MCF 10A (cell line): ENCODE data around the gene ACTMAP. TPM values are rescaled to one million over a fixed set of nuclear protein-coding genes. Genes with fewer than 3 reads are reported as not detected.

Experiments
- BruUV-seq: library from RNA; stranded (reverse); fragments of 400-500 nt; replicated peaks from 2 replicates; lab custom pipeline; 2021; lab: Mats Ljungman, UMichigan
- CTCF ChIA-PET: fragments of 300-600 bp; sonication (Branson Sonifier 250); formaldehyde crosslinking; extraction: SDS; loops from one replicate; lab custom pipeline; 2021; ENCODE audit warnings: antibody characterized with exemption, inconsistent platforms; lab: Yijun Ruan, JAX
- POLR2A ChIA-PET: fragments of 300-600, 350-650 bp; sonication (Branson Sonifier 250); formaldehyde crosslinking; extraction: SDS; loops from one replicate; lab custom pipeline; 2020; ENCODE audit warnings: antibody characterized with exemption, inconsistent platforms; lab: Yijun Ruan, JAX
- DNase-seq: peaks from one replicate; pipeline ENCODE4 v3.0.0-alpha.2; 2018; ENCODE audit not compliant: unreplicated experiment
- H3K27ac Mint-ChIP-seq: one replicate; pipeline ENCODE4 v1.8.0; 2022; ENCODE audit warnings: mild to moderate bottlenecking, low read depth, mixed read lengths; ENCODE audit not compliant: unreplicated experiment
- H3K27me3 Mint-ChIP-seq: one replicate; pipeline ENCODE4 v1.8.0; 2022; ENCODE audit warnings: mixed read lengths; ENCODE audit not compliant: insufficient read depth, unreplicated experiment
- H3K36me3 Mint-ChIP-seq: one replicate; pipeline ENCODE4 v1.8.0; 2022; ENCODE audit warnings: mild to moderate bottlenecking, moderate library complexity, mixed read lengths; ENCODE audit not compliant: insufficient read depth, unreplicated experiment
- H3K4me1 Mint-ChIP-seq: one replicate; pipeline ENCODE4 v1.8.0; 2022; ENCODE audit warnings: mixed read lengths; ENCODE audit not compliant: insufficient read depth, unreplicated experiment
- H3K4me3 Mint-ChIP-seq: one replicate; pipeline ENCODE4 v1.8.0; 2022; ENCODE audit warnings: mild to moderate bottlenecking, moderate library complexity, mixed read lengths; ENCODE audit not compliant: unreplicated experiment
- H3K9me3 Mint-ChIP-seq: one replicate; pipeline ENCODE4 v1.8.0; 2022; ENCODE audit warnings: mixed read lengths; ENCODE audit not compliant: unreplicated experiment
- intact Hi-C: fragments of 100-400 bp; cut with micrococcal nuclease; formaldehyde crosslinking; loops from 2 replicates; pipeline ENCODE4 v1.14.1; 2022
- total RNA-seq: library from RNA; stranded (reverse); gene quantifications from 2 replicates; pipeline ENCODE4 v1.2.3, GENCODE V29; 2022
- TF ChIP-seq, protein P1 (sequence below): fragments of 200-600 bp; IDR thresholded peaks from one replicate; pipeline ENCODE4 v1.8.0; 2022; ENCODE audit warnings: antibody characterized with exemption, mild to moderate bottlenecking; ENCODE audit not compliant: unreplicated experiment

ACTMAP gene
- total RNA-seq, 1 experiment from 2014 or later = 19.3 TPM

DNA sequence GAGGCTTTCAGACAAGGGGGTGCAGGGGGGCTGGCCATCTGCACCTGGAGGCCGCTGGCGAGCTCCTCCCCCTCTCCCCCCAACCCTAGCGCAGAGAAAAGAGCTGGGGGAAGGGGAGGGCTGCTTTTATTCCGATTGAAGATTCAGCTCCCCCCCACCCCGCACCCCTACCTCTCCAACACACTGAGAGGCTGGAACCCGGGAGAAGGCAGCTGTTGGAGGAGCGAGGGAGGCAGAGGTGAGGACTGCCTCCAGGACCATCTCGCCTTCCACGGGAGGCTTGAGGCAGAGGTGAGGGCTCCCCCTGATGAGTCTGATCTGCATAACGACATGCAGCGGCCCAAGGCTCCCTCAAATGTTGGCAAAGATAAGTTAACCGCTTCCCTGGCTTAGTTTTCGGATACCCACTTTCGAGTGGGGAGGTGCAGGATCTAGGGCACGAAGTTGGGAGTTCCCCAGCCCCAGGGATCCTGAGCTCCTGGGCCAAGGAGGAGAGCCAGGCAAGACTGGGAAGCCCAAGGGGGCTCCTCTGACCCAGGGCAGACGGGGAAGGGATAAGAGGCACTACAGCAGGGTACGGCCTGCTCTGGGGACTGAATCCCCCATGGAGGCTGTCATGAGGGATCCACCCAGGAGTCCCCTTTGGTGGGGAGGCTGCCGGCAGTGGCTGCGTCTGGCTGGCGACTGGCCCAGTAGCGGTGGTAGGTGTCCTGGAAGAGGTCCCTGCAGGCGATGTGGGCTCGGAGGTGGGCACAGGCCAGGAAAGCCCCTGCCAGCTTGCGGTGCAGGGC lies 58.7 kb downstream of the ACTMAP start:
- TF ChIP-seq, protein P1, sequence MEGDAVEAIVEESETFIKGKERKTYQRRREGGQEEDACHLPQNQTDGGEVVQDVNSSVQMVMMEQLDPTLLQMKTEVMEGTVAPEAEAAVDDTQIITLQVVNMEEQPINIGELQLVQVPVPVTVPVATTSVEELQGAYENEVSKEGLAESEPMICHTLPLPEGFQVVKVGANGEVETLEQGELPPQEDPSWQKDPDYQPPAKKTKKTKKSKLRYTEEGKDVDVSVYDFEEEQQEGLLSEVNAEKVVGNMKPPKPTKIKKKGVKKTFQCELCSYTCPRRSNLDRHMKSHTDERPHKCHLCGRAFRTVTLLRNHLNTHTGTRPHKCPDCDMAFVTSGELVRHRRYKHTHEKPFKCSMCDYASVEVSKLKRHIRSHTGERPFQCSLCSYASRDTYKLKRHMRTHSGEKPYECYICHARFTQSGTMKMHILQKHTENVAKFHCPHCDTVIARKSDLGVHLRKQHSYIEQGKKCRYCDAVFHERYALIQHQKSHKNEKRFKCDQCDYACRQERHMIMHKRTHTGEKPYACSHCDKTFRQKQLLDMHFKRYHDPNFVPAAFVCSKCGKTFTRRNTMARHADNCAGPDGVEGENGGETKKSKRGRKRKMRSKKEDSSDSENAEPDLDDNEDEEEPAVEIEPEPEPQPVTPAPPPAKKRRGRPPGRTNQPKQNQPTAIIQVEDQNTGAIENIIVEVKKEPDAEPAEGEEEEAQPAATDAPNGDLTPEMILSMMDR = no peak
- Mint-ChIP-seq H3K27me3 (no peaks in the 10 kb centered on the region), H3K9me3 (no peaks in the 10 kb centered on the region), H3K4me1 (no peaks in the 10 kb centered on the region), H3K36me3 (peaks cover 7% of the 10 kb centered on the region), H3K27ac (no peak overlapping the region), H3K4me3 (no peak overlapping the region)
- POLR2A ChIA-PET = interaction anchor here (1.0 to 2.0 kb wide), 11 partner anchors 8 to 248 kb away, joined by 3 to 21 read pairs (median 5); partner anchors contain the start of genes ACTMAP, COQ8B, ITPKC and RAB4B
- CTCF ChIA-PET = interaction anchor here (0.6 to 1.1 kb wide), 4 partner anchors 16 to 114 kb away, joined by 3 to 4 read pairs (median 3); no protein-coding TSS in a partner anchor
- DNase-seq = no peak
- BruUV-seq = no TSS peak
- intact Hi-C loops = loop anchor here (1.0 kb wide), 1 partner anchor 60 kb away; the partner anchor contains the start of gene SNRPA

Other genes starting within 250 kb of the ACTMAP start
- gene SHKBP1, start 173.6 kb downstream of the ACTMAP start, total RNA-seq = 41.5 and 44.0 TPM in 2 replicates
- 76.4 and 103 TPM in 2 replicates for gene LTBP4, start 149.1 kb downstream of the ACTMAP start, total RNA-seq
- 18.4 and 21.1 TPM in 2 replicates for gene NUMBL, start 59.8 kb downstream of the ACTMAP start, total RNA-seq
- gene COQ8B, start 33.6 kb downstream of the ACTMAP start, total RNA-seq = 41.7 and 46.7 TPM in 2 replicates
- 27.1 and 33.2 TPM in 2 replicates for gene ITPKC, start 33.4 kb downstream of the ACTMAP start, total RNA-seq
- 108 and 160 TPM in 2 replicates for gene SNRPA, start 726 bp upstream of the ACTMAP start, total RNA-seq
- gene MIA, start 25.0 kb upstream of the ACTMAP start, total RNA-seq = 0.70 TPM in 1 of 2 replicates, not detected in the other
- gene RAB4B, start 27.8 kb upstream of the ACTMAP start, total RNA-seq = 10.1 and 13.2 TPM in 2 replicates
- 55.6 and 62.7 TPM in 2 replicates for gene EGLN2, start 48.7 kb upstream of the ACTMAP start, total RNA-seq
- not detected in 2 replicates for gene CYP2A6, start 100.0 kb upstream of the ACTMAP start, total RNA-seq
- not detected in 2 replicates for gene CYP2A7, start 131.8 kb upstream of the ACTMAP start, total RNA-seq
- not detected in 2 replicates for gene CYP2B6, start 240.8 kb upstream of the ACTMAP start, total RNA-seq